Measurements from ENCODE around the gene LIN7B. TPM values are rescaled to one million over a fixed set of nuclear protein-coding genes. Genes with fewer than 3 reads are reported as not detected.

Gene LIN7B
- total RNA-seq, 2 donors from 2014 or later, result 19.8 TPM; not detected in 1

DNA sequence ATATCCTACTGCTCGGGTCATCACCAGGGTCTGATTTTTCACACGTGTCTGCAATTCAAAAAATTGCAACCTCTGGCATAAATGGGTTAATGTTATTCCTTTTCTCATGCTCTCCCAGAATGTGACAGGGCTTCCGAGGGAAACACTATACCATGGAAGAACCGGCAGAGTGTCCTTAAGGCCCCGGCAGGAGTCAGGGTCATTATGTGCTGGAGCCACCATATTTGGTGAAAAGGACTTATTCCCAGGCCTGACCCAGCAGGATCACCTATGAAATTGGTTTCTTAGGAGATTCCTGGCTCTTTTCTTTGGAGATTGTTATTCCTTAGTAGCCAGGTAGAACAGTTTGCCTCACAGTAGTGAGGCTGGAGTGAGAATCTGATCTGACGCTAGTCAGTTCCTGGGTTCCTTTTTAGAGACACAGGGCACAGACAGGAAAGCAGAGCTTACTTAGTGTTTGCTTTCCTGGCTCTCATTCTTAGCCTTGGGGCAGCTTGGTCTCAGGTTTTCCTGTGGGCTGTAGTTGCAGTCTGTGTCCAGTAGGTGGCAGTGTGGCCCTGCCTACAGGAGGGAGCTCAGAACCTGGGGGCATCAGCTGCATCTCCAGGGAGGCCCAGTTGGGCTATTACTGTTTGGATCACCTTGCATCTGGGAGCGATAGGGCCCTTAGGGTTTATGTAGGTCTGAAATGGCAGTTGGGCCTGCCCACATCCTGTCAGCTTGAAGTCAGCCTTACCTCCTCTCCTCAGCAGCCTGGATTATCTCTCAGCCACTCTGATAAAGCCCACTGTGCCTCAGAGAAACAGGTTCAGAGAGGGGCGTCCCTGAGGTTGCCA is 16.5 kb upstream of the LIN7B start:
- TF ChIP-seq, protein P1, sequence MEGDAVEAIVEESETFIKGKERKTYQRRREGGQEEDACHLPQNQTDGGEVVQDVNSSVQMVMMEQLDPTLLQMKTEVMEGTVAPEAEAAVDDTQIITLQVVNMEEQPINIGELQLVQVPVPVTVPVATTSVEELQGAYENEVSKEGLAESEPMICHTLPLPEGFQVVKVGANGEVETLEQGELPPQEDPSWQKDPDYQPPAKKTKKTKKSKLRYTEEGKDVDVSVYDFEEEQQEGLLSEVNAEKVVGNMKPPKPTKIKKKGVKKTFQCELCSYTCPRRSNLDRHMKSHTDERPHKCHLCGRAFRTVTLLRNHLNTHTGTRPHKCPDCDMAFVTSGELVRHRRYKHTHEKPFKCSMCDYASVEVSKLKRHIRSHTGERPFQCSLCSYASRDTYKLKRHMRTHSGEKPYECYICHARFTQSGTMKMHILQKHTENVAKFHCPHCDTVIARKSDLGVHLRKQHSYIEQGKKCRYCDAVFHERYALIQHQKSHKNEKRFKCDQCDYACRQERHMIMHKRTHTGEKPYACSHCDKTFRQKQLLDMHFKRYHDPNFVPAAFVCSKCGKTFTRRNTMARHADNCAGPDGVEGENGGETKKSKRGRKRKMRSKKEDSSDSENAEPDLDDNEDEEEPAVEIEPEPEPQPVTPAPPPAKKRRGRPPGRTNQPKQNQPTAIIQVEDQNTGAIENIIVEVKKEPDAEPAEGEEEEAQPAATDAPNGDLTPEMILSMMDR (IDR thresholded peaks at IDR 0.05), result peak; percentile 100
- Histone ChIP-seq H3K27me3 (replicated peaks; ENCODE audit: insufficient read depth) (no peaks in the 10 kb centered on the region), H3K27ac (no peak overlapping the region), H3K36me3 (peaks cover 71% of the 10 kb centered on the region), H3K4me1 (ENCODE audit: control insufficient read depth in 1 of 2, low read depth in 2 of 2) (no peaks in the 10 kb centered on the region), H3K4me3 (no peak overlapping the region), H3K9me3 (no peaks in the 10 kb centered on the region)
- ATAC-seq (ENCODE audit: insufficient number of reproducible peaks, low FRiP score, low read depth) (no peak), DNase-seq (ENCODE audit: low spot score) (no peak)

DNA sequence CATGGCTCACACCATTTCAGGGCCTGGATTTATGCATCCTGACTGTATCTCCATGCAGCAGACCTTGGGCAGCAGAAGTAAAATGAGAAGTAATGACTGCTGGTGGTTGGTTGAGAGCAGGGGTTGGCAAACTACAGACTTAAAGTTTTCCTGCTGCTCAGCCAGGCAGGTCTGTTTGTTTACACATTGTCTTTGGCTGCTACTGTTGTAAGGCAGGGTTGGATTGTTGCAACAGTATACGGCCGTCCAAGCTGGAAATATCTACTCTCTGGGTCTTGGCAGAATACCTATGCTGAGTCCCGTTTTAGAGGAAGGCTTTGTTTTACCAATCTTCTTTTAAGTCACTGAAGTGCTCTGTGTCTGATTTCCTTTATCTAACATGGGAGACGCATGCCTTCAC is 15.4 kb upstream of the LIN7B start:
- H3K36me3 ChIP-seq, result peaks cover 67% of the 10 kb centered on the region
- no peak for DNase-seq (ENCODE audit: low spot score)
- no peak for ATAC-seq (ENCODE audit: insufficient number of reproducible peaks, low FRiP score, low read depth)
- H3K4me3 ChIP-seq, result no peak overlapping the region
- H3K27me3 ChIP-seq (replicated peaks; ENCODE audit: insufficient read depth), result no peaks in the 10 kb centered on the region
- H3K9me3 ChIP-seq, result no peaks in the 10 kb centered on the region
- H3K4me1 ChIP-seq (ENCODE audit: control insufficient read depth in 1 of 2, low read depth in 2 of 2), result no peaks in the 10 kb centered on the region
- H3K27ac ChIP-seq, result no peak overlapping the region
- TF ChIP-seq, protein P1 (IDR thresholded peaks at IDR 0.05), result no peak

DNA sequence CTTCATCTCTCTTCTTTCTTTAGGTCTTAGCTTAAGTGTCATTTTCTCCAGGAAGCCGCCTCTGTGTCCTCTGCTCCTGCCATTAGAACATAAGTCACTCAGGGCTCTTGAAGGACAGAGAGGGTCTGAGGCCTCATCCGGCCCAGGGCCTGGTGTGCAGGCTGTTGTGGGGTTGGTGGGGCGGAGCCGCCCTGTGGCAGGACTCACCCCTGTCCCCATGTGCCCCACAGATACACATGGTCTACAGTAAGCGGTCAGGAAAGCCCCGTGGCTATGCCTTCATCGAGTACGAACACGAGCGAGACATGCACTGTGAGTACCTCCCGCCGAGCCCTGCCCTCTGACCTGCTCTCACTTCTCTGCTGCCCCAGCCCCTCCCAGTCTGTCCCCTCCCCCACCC is 13.0 kb upstream of the LIN7B start:
- H3K4me3 ChIP-seq, result no peak overlapping the region
- TF ChIP-seq, protein P1 (IDR thresholded peaks at IDR 0.05), result no peak
- H3K36me3 ChIP-seq, result peaks cover 76% of the 10 kb centered on the region
- no peaks in the 10 kb centered on the region for H3K27me3 ChIP-seq (replicated peaks; ENCODE audit: insufficient read depth)
- no peak overlapping the region for H3K27ac ChIP-seq
- H3K9me3 ChIP-seq, result no peaks in the 10 kb centered on the region
- ATAC-seq (ENCODE audit: insufficient number of reproducible peaks, low FRiP score, low read depth), result no peak
- no peak for DNase-seq (ENCODE audit: low spot score)
- no peaks in the 10 kb centered on the region for H3K4me1 ChIP-seq (ENCODE audit: control insufficient read depth in 1 of 2, low read depth in 2 of 2)

DNA sequence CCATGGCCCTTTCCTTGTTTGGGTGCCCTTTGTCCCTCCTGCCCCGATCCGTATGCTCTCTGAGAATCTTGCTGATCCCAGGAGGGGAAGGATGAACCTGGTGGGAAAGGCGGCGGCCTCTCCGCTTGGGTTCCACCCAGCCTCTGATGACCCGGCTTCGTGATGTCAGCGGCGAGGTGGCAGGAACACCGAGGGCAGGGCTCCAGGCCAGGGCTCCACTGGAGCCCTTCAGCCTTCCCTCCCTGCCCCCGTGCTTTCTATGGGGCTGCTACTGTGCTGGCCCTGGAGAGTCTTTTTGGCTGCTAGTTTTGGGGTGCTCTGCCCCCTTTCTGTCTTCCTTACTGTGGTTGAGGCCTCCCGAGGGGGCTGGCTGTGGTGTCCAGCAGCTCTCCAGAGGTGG is 11.9 kb upstream of the LIN7B start:
- Histone ChIP-seq H3K27ac (no peak overlapping the region), H3K4me3 (no peak overlapping the region)
- TF ChIP-seq, protein P1 (IDR thresholded peaks at IDR 0.05), result no peak

DNA sequence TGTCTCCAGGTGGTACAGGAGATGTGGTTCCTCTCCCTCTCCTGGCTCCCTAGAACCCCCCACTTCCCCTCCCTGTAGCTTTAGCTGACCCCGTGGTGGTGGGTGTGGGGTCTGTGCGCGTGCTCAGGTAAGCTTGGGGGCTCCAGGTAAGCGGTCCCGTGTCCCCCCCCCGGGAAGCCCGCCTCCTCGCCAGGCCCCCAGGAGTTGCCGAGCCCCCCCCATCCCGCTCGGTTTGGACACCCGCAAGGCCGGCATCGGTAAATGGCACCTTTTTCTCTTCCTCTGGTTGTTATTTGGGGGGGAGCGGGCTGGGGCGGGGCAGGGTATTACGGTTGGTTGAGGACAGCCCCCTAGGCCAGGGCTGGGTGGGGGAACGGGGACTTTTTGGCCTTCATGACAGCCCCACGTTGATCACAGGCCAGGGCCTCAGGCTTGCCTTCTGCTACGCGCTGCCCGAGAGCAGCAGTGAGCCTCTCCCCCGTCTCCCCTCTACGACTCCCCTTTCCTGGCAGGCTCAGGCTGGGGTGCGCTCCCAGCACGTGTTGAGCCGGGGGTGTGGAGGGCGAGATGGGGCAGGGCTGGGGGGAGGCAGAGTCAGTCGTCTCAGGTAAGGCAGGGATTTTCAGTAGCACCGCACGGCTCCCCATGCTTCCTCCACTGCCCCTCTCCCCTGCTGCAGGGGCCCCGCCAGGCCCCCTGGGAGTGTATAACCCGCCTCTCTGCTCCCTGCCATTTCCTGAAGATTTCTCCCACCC is 10.7 kb upstream of the LIN7B start:
- DNase-seq (ENCODE audit: low spot score) (no peak), ATAC-seq (ENCODE audit: insufficient number of reproducible peaks, low FRiP score, low read depth) (no peak)
- no peaks in the 10 kb centered on the region for H3K9me3 ChIP-seq
- no peak overlapping the region for H3K27ac ChIP-seq
- TF ChIP-seq, protein P1 (IDR thresholded peaks at IDR 0.05), result no peak
- no peaks in the 10 kb centered on the region for H3K4me1 ChIP-seq (ENCODE audit: control insufficient read depth in 1 of 2, low read depth in 2 of 2)
- peaks cover 82% of the 10 kb centered on the region for H3K36me3 ChIP-seq
- H3K4me3 ChIP-seq, result no peak overlapping the region
- H3K27me3 ChIP-seq (replicated peaks; ENCODE audit: insufficient read depth), result no peaks in the 10 kb centered on the region

More for the DNA sequence above, 11.9 kb upstream of the LIN7B start:
- no peak for DNase-seq (ENCODE audit: low spot score)
- Histone ChIP-seq H3K27me3 (replicated peaks; ENCODE audit: insufficient read depth) (no peaks in the 10 kb centered on the region), H3K9me3 (no peaks in the 10 kb centered on the region), H3K36me3 (peaks cover 80% of the 10 kb centered on the region), H3K4me1 (ENCODE audit: control insufficient read depth in 1 of 2, low read depth in 2 of 2) (no peaks in the 10 kb centered on the region)
- ATAC-seq (ENCODE audit: insufficient number of reproducible peaks, low FRiP score, low read depth), result no peak

Measured in thoracic aorta (tissue), 2 donors.